Choroid plexus epithelial cell (primary cell): ENCODE results near the gene KRT80.

Experiments used
- DNase-seq: peaks from one replicate; pipeline ENCODE4 v3.0.0-alpha.2; 2010; ENCODE audit warnings: low read depth
- H3K4me3 ChIP-seq: 2 replicates; pipeline ENCODE4 v1.5.1; 2011; ENCODE audit warnings: low read depth, mild to moderate bottlenecking, control low read depth, low read length, moderate library complexity
- CTCF ChIP-seq: conservative IDR thresholded peaks from 2 replicates; pipeline ENCODE4 v1.5.1; 2011; ENCODE audit warnings: low read depth, mild to moderate bottlenecking, control low read depth, inconsistent platforms, low read length, moderate library complexity

KRT80 gene

DNA sequence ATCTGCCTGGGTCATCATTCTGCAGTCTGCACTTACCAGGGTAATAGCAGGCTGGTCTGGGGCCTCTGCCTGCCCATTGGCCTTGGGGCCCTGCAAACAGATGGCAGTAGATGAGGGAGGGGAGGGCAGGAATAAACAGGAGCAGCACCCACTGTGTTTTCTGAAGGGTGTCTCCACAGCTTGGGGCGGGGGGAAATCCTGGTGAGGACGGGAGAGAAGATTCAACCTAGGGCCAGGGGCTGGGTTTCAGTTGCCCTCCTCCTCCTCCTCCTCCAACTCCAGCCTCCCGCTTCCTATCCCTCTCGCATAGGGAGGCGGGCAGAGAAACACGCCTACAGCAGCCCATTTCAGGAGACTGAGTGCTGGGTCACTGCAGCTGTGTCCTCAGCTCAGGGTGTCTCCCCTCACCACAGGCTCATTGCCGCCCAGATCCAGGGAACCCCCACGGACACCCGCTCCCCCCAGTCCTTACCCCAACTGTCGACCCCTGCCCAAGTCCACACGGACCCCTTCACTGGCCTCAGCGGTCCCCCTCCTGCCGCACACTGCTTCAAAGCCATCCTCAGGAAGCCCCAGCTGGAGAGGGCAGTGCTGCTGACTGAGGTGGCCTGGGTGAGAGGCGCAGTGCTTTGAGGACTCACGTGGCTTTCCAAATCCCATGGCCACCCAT lies 9.1 kb upstream of the KRT80 start:
- DNase-seq, result no peak
- TF ChIP-seq CTCF, result no peak
- no peak overlapping the region for H3K4me3 ChIP-seq

DNA sequence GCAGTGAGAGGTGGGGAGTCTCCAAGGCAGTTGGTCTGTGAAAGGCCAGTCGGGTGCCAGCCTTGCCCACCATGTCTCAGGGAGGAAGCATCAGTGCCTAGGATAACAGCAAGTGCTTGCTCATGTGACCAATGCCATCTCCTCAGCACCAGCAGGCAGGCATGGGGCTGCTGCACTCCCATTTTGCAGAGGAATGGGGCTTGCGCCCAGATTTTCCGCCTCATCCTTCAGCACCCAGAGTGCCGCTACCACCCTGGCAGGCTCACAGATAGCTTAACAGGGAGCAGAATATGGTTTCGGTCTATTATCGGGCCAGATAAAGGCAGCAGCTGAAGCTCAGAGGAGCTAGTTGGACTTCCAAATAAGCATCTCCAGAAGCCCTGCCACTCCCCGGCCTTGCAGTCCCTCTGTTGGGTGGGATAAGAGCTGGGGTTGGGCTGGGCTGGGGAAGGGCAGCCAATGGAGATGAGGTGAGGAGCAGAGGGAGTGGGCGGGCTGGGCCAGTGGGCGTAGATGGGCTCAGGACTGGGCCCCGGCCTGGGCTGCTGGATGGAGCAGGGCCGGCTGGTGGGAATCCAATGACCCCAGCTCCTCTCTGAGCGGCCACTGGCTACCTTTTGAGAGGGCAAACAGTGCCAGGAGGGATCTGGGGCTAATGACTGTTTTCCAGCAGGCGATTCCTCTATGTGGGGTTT lies 8.4 kb upstream of the KRT80 start:
- no peak overlapping the region for H3K4me3 ChIP-seq
- TF ChIP-seq CTCF, result no peak
- no peak for DNase-seq

DNA sequence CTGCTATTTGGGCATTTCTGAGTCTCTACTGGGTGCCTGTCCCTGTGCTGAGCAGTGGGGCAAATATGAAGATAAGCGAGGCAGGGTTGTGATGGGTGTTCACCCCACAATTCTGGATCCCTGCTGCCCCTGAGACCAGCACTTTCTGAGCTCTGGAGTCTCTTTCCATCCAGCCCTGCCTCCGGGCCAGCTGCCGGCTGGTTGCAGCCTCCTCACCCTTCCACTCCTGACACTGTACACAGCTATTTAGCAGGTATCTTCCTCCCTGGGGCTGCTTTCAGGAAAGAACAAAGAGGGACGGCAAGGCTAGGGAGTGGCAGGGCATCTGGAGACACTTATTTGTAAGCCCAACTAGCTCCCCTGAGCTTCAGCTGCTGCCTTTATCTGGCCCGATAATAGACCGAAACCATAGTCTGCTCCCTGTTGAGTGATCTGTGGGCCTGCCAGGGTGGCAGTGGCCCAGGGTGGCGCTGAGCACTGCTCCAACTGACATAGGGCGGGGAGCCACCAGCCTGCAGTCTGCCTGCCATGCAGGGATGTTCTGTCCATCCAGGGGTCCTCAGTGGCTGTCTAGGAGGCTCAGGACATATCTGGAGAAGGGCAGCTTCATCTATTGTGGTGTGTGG lies 7.6 kb upstream of the KRT80 start:
- no peak for TF ChIP-seq CTCF
- H3K4me3 ChIP-seq, result no peak overlapping the region
- DNase-seq, result no peak

DNA sequence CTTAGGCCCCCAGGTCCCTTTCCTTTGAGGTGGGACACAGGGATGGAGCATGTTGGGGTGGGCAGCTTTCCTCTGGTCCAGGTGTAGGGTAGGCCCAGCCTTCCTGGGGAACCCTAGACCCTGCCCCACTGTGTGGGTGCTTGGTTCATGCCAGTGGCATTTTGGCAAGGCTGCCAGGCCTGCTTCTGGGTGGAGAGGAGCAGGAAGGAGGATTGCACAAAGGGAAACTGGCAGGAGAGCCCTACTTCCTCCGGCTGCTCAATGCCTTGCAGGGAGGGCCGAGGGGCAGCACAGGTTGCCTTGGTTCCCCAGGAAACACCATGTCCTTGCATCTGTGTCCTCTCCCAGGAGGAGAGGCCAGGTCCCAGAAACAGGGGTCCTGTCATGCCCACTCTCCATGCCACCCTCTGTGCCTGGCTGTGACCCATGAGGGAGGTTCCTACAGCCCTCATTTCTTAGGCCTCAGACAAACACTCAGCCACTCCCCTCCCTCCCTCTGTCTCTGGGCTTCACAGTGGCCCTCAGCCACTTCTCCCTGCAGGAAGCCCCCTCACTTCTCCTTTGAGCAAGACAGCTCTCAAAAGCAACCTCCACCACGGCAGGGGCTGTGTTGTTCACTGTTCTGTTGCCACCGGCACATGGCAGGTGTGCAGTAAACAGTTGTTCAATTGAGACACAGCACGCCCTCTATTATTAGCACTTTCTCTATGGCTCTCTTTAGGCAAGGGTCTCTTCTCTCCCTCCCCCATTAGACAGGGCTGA lies 6.8 kb upstream of the KRT80 start:
- DNase-seq, result no peak
- no peak for TF ChIP-seq CTCF
- no peak overlapping the region for H3K4me3 ChIP-seq

DNA sequence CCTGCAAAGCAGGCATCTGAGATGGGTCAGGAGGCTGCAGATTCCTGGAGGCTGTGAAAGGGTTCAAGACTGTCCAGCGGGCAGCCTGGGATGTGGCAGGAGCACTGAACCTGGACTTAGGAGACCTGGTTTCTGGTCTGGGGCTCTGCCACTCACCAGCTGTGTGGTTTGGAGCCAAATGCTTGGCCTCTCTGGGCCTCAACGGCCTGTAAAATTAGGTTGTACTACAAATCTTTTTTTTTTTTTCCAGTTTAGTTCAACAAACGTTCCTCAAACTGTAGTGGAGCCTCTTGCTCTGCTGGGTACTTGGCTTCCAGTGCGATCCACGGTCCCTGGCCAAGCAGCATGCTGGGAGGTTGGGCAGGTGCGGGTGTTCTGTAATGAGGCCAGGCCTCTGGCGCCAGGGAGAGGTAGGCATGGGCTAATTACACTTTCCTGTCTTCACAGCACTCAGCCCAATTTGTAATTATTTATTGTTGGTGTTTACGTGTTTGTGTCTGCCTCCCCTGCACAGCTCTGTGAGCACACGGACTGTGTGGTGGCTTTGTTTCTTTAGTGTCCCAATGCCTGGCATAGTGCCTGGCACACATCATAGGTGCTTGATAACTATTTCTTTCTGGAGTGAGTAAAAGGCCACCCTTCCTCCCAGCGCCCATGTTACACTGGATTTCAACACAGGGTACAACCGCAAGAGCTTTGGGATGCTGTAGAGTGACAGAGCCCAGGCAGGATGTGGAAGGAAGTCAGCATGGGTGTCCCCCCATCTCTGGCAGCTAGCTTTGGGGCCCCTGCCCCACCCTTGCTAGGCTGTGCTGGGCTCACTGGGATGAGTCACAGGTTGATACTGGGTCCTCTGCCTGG lies 5.8 kb upstream of the KRT80 start:
- no peak for TF ChIP-seq CTCF
- DNase-seq, result no peak
- no peak overlapping the region for H3K4me3 ChIP-seq

DNA sequence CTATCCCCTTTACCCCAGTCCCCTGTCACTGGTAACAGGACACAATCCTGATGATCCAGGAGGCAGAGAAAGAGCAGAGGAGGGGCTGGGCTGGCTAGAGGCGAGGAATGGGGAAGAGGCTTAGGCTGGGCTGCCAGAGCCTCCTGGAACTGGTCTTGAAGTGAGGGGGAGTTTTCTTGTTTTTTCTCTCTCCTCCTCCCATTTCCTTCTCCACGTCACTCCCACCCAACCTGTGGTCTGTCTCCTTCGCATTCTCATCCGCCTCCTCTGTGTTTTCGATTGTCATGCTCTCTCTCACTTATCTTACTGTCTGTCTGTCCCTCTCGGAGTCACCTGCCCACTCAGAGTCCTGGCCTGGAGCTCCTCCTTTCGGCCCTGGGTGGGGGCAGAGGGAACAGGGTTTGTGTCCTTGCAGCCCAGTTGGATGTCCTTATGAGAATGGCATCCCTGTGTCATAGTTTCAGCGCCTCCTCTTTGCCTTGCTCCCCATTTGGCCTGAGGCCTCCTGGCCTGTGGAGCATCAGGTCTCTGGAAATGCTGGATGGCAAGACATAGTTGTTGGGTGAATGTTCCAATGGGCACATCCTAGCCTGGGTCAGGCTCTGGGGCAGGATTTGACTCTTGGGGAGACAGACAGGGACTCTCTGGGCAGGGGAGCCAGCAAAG lies 3.4 kb upstream of the KRT80 start:
- no peak for TF ChIP-seq CTCF
- no peak overlapping the region for H3K4me3 ChIP-seq
- DNase-seq, result no peak
